ENCODE results near the gene EEPD1.
A peak's percentile ranks its signal among the peaks of the same experiment; 100 is the strongest.

Gene EEPD1

GRCh38 chr7:36286688-36287087 is 133.6 kb downstream of the EEPD1 start:
- Histone ChIP-seq H3K9me3 (ENCODE audit: control insufficient read depth, insufficient read depth, low read depth, low read length) (no peaks in the 10 kb centered on the region), H3K27ac (ENCODE audit: low read depth, low read length) (no peak overlapping the region), H3K4me1 (ENCODE audit: control insufficient read depth, insufficient read depth, low read length) (peaks cover 48% of the 10 kb centered on the region), H3K9ac (ENCODE audit: low read length) (no peak overlapping the region), H3K27me3 (ENCODE audit: control insufficient read depth, insufficient read depth, low read length) (no peaks in the 10 kb centered on the region), H3K4me3 (ENCODE audit: low read depth, low read length) (no peak overlapping the region), H3K36me3 (ENCODE audit: control insufficient read depth, insufficient read depth, low read length) (no peaks in the 10 kb centered on the region)

GRCh38 chr7:36287371-36288241 is 134.6 kb downstream of the EEPD1 start:
- H3K27me3 ChIP-seq (ENCODE audit: control insufficient read depth, insufficient read depth, low read length) = no peaks in the 10 kb centered on the region
- H3K27ac ChIP-seq (ENCODE audit: low read depth, low read length) = no peak overlapping the region
- peaks cover 43% of the 10 kb centered on the region for H3K4me1 ChIP-seq (ENCODE audit: control insufficient read depth, insufficient read depth, low read length)
- H3K9ac ChIP-seq (ENCODE audit: low read length) = no peak overlapping the region
- H3K9me3 ChIP-seq (ENCODE audit: control insufficient read depth, insufficient read depth, low read depth, low read length) = no peaks in the 10 kb centered on the region
- no peak overlapping the region for H3K4me3 ChIP-seq (ENCODE audit: low read depth, low read length)
- no peaks in the 10 kb centered on the region for H3K36me3 ChIP-seq (ENCODE audit: control insufficient read depth, insufficient read depth, low read length)

GRCh38 chr7:36288501-36288900 is 135.4 kb downstream of the EEPD1 start:
- no peaks in the 10 kb centered on the region for H3K27me3 ChIP-seq (ENCODE audit: control insufficient read depth, insufficient read depth, low read length)
- H3K9me3 ChIP-seq (ENCODE audit: control insufficient read depth, insufficient read depth, low read depth, low read length) = no peaks in the 10 kb centered on the region
- H3K27ac ChIP-seq (ENCODE audit: low read depth, low read length) = no peak overlapping the region
- no peaks in the 10 kb centered on the region for H3K36me3 ChIP-seq (ENCODE audit: control insufficient read depth, insufficient read depth, low read length)
- H3K4me3 ChIP-seq (ENCODE audit: low read depth, low read length) = no peak overlapping the region
- H3K4me1 ChIP-seq (ENCODE audit: control insufficient read depth, insufficient read depth, low read length) = peaks cover 34% of the 10 kb centered on the region
- no peak overlapping the region for H3K9ac ChIP-seq (ENCODE audit: low read length)

GRCh38 chr7:36289833-36290661 is 137.0 kb downstream of the EEPD1 start:
- H3K9ac ChIP-seq (ENCODE audit: low read length) = no peak overlapping the region
- no peaks in the 10 kb centered on the region for H3K36me3 ChIP-seq (ENCODE audit: control insufficient read depth, insufficient read depth, low read length)
- peaks cover 21% of the 10 kb centered on the region for H3K4me1 ChIP-seq (ENCODE audit: control insufficient read depth, insufficient read depth, low read length)
- H3K4me3 ChIP-seq (ENCODE audit: low read depth, low read length) = no peak overlapping the region
- no peaks in the 10 kb centered on the region for H3K9me3 ChIP-seq (ENCODE audit: control insufficient read depth, insufficient read depth, low read depth, low read length)
- no peak overlapping the region for H3K27ac ChIP-seq (ENCODE audit: low read depth, low read length)
- H3K27me3 ChIP-seq (ENCODE audit: control insufficient read depth, insufficient read depth, low read length) = no peaks in the 10 kb centered on the region

- Histone ChIP-seq H3K27ac (ENCODE audit: low read depth, low read length) (no peak overlapping the region; the same call in 1 of the 2 replicates), H3K4me1 (ENCODE audit: control insufficient read depth, insufficient read depth, low read length) (peaks cover 17% of the 10 kb centered on the region), H3K4me3 (ENCODE audit: low read depth, low read length) (peak overlapping the region; percentile 30; the same call in 1 of the 2 replicates), H3K27me3 (ENCODE audit: control insufficient read depth, insufficient read depth, low read length) (no peaks in the 10 kb centered on the region), H3K9me3 (ENCODE audit: control insufficient read depth, insufficient read depth, low read depth, low read length) (no peaks in the 10 kb centered on the region), H3K9ac (ENCODE audit: low read length) (peak overlapping the region; percentile 12), H3K36me3 (ENCODE audit: control insufficient read depth, insufficient read depth, low read length) (no peaks in the 10 kb centered on the region)
Measured at GRCh38 chr7:36291387-36292316, 138.6 kb downstream of the EEPD1 start.

- Histone ChIP-seq H3K4me3 (ENCODE audit: low read depth, low read length) (no peak overlapping the region), H3K9ac (ENCODE audit: low read length) (no peak overlapping the region), H3K36me3 (ENCODE audit: control insufficient read depth, insufficient read depth, low read length) (no peaks in the 10 kb centered on the region), H3K27ac (ENCODE audit: low read depth, low read length) (no peak overlapping the region), H3K9me3 (ENCODE audit: control insufficient read depth, insufficient read depth, low read depth, low read length) (no peaks in the 10 kb centered on the region), H3K27me3 (ENCODE audit: control insufficient read depth, insufficient read depth, low read length) (no peaks in the 10 kb centered on the region), H3K4me1 (ENCODE audit: control insufficient read depth, insufficient read depth, low read length) (peaks cover 11% of the 10 kb centered on the region)
Measured at GRCh38 chr7:36295090-36295489, 142.0 kb downstream of the EEPD1 start.

GRCh38 chr7:36296284-36296683 is 143.2 kb downstream of the EEPD1 start:
- H3K4me3 ChIP-seq (ENCODE audit: low read depth, low read length) = no peak overlapping the region
- no peaks in the 10 kb centered on the region for H3K27me3 ChIP-seq (ENCODE audit: control insufficient read depth, insufficient read depth, low read length)
- H3K36me3 ChIP-seq (ENCODE audit: control insufficient read depth, insufficient read depth, low read length) = no peaks in the 10 kb centered on the region
- peaks cover 20% of the 10 kb centered on the region for H3K4me1 ChIP-seq (ENCODE audit: control insufficient read depth, insufficient read depth, low read length)
- no peak overlapping the region for H3K9ac ChIP-seq (ENCODE audit: low read length)
- no peaks in the 10 kb centered on the region for H3K9me3 ChIP-seq (ENCODE audit: control insufficient read depth, insufficient read depth, low read depth, low read length)
- H3K27ac ChIP-seq (ENCODE audit: low read depth, low read length) = no peak overlapping the region

GRCh38 chr7:36297364-36298009 is 144.4 kb downstream of the EEPD1 start:
- Histone ChIP-seq H3K27ac (ENCODE audit: low read depth, low read length) (no peak overlapping the region), H3K4me1 (ENCODE audit: control insufficient read depth, insufficient read depth, low read length) (peaks cover 23% of the 10 kb centered on the region), H3K9me3 (ENCODE audit: control insufficient read depth, insufficient read depth, low read depth, low read length) (no peaks in the 10 kb centered on the region), H3K9ac (ENCODE audit: low read length) (no peak overlapping the region), H3K36me3 (ENCODE audit: control insufficient read depth, insufficient read depth, low read length) (no peaks in the 10 kb centered on the region), H3K27me3 (ENCODE audit: control insufficient read depth, insufficient read depth, low read length) (no peaks in the 10 kb centered on the region), H3K4me3 (ENCODE audit: low read depth, low read length) (no peak overlapping the region)

GRCh38 chr7:36298106-36298505 is 145.1 kb downstream of the EEPD1 start:
- Histone ChIP-seq H3K4me3 (ENCODE audit: low read depth, low read length) (no peak overlapping the region), H3K9me3 (ENCODE audit: control insufficient read depth, insufficient read depth, low read depth, low read length) (no peaks in the 10 kb centered on the region), H3K9ac (ENCODE audit: low read length) (no peak overlapping the region), H3K27ac (ENCODE audit: low read depth, low read length) (no peak overlapping the region), H3K27me3 (ENCODE audit: control insufficient read depth, insufficient read depth, low read length) (no peaks in the 10 kb centered on the region), H3K36me3 (ENCODE audit: control insufficient read depth, insufficient read depth, low read length) (no peaks in the 10 kb centered on the region), H3K4me1 (ENCODE audit: control insufficient read depth, insufficient read depth, low read length) (peaks cover 27% of the 10 kb centered on the region)

GRCh38 chr7:36299223-36299774 is 146.2 kb downstream of the EEPD1 start:
- H3K36me3 ChIP-seq (ENCODE audit: control insufficient read depth, insufficient read depth, low read length) = no peaks in the 10 kb centered on the region
- H3K27me3 ChIP-seq (ENCODE audit: control insufficient read depth, insufficient read depth, low read length) = no peaks in the 10 kb centered on the region
- H3K27ac ChIP-seq (ENCODE audit: low read depth, low read length) = no peak overlapping the region
- peaks cover 38% of the 10 kb centered on the region for H3K4me1 ChIP-seq (ENCODE audit: control insufficient read depth, insufficient read depth, low read length)
- no peak overlapping the region for H3K9ac ChIP-seq (ENCODE audit: low read length)
- no peaks in the 10 kb centered on the region for H3K9me3 ChIP-seq (ENCODE audit: control insufficient read depth, insufficient read depth, low read depth, low read length)
- H3K4me3 ChIP-seq (ENCODE audit: low read depth, low read length) = no peak overlapping the region
